H1 (cell line): ENCODE results near the gene ARHGAP42. TPM values are rescaled to one million over a fixed set of nuclear protein-coding genes. Genes with fewer than 3 reads are reported as not detected.

ENCODE experiments used
- CTCF ChIA-PET: fragments of 300-600 bp; sonication (Branson Sonifier 250); formaldehyde crosslinking; loops from one replicate; lab custom pipeline; 2021; ENCODE audit not compliant: partially characterized antibody; lab: Charles Lee
- POLR2A ChIA-PET: fragments of 300-600 bp; sonication (Branson Sonifier 250); formaldehyde crosslinking; loops from one replicate; lab custom pipeline; 2021; ENCODE audit warnings: inconsistent platforms; ENCODE audit not compliant: partially characterized antibody; lab: Charles Lee
- DNase-seq, 2 experiments: peaks; one replicate each; pipeline versions ENCODE4 v3.0.0 to v3.0.0-alpha.2; 2010 to 2022; ENCODE audit warnings: low spot score in 2 of 2, low read depth in 1 of 2, mixed read lengths in 1 of 2
- FAIRE-seq: peaks from 2 replicates; lab custom pipeline; 2011; peaks lifted over from hg19 to GRCh38; lab: Jason Lieb, UNC
- H2AFZ ChIP-seq: 2 replicates; pipeline ENCODE4 v1.8.1; 2012; ENCODE audit warnings: low read length, inconsistent platforms
- H2AK5ac ChIP-seq: 2 replicates; pipeline ENCODE4 v1.6.1; 2013; ENCODE audit warnings: low read depth, low read length
- H2BK120ac ChIP-seq: replicated peaks from 2 replicates; pipeline ENCODE3; 2013; ENCODE audit warnings: low read depth, low read length, inconsistent platforms
- H2BK12ac ChIP-seq: 2 replicates; pipeline ENCODE4 v1.6.1; 2013; ENCODE audit warnings: low read depth, low read length
- H2BK15ac ChIP-seq: 2 replicates; pipeline ENCODE4 v1.6.1; 2013; ENCODE audit warnings: low read length
- H2BK20ac ChIP-seq: 2 replicates; pipeline ENCODE4 v1.6.1; 2013; ENCODE audit warnings: low read length
- H2BK5ac ChIP-seq: 2 replicates; pipeline ENCODE4 v1.6.1; 2013; ENCODE audit warnings: low read depth, low read length
- H3K14ac ChIP-seq: 2 replicates; pipeline ENCODE4 v1.6.1; 2013; ENCODE audit warnings: inconsistent platforms; ENCODE audit not compliant: insufficient read length
- H3K18ac ChIP-seq: 2 replicates; pipeline ENCODE4 v1.6.1; 2013; ENCODE audit warnings: low read length; ENCODE audit errors: extremely low read depth
- H3K23ac ChIP-seq: 2 replicates; pipeline ENCODE4 v1.6.1; 2013; ENCODE audit warnings: inconsistent platforms; ENCODE audit not compliant: insufficient read length
- H3K23me2 ChIP-seq: 2 replicates; pipeline ENCODE4 v1.6.1; 2013; ENCODE audit warnings: low read depth, low read length
- H3K27ac ChIP-seq: 2 replicates; pipeline ENCODE4 v1.6.1; 2011; ENCODE audit warnings: low read depth, low read length, inconsistent platforms
- H3K27me3 ChIP-seq, 4 experiments: replicated peaks in 1 of 4; 1 replicate in 1 of 4; 2 replicates in 3 of 4; pipeline versions ENCODE4 v1.6.1 to v1.8.1; 2011 to 2013; ENCODE audit warnings: low read length in 3 of 4, mild to moderate bottlenecking in 3 of 4, inconsistent platforms in 2 of 4, mixed read lengths in 2 of 4, moderate library complexity in 1 of 4; ENCODE audit not compliant: control insufficient read depth in 3 of 4, insufficient read depth in 3 of 4; ENCODE audit errors: extremely low read depth in 1 of 4
- H3K36me3 ChIP-seq, 4 experiments: 2 replicates each; pipeline versions ENCODE4 v1.6.1 to v1.8.1; 2011 to 2013; ENCODE audit warnings: mild to moderate bottlenecking in 4 of 4, low read length in 3 of 4, moderate library complexity in 2 of 4, control low read depth in 1 of 4, inconsistent platforms in 1 of 4; ENCODE audit not compliant: insufficient read depth in 4 of 4, control insufficient read depth in 2 of 4
- H3K4ac ChIP-seq: replicated peaks from 2 replicates; pipeline ENCODE3; 2013; ENCODE audit warnings: low read length, low read depth, mixed read lengths, inconsistent platforms; ENCODE audit not compliant: insufficient read length
- H3K4me1 ChIP-seq, 4 experiments: replicated peaks in 1 of 4; 1 replicate in 1 of 4; 2 replicates in 3 of 4; pipeline versions ENCODE4 v1.6.1 to v1.8.1; 2011 to 2013; ENCODE audit warnings: low read length in 3 of 4, inconsistent platforms in 2 of 4, mixed read lengths in 1 of 4; ENCODE audit not compliant: insufficient read depth in 4 of 4, control insufficient read depth in 3 of 4
- H3K4me2 ChIP-seq, 2 experiments: 2 replicates each; pipeline versions ENCODE4 v1.6.1 to v1.8.1; 2011 to 2013; ENCODE audit warnings: low read depth in 2 of 2, low read length in 2 of 2, control low read depth in 1 of 2, inconsistent platforms in 1 of 2, mild to moderate bottlenecking in 1 of 2; ENCODE audit not compliant: insufficient read depth in 1 of 2
- H3K4me3 ChIP-seq, 4 experiments: fragments of 200-600, 300-600 bp in 1 of 4; sonication (generic), shearing (Covaris generic), sonication (Bioruptor Twin) in 1 of 4; 2 replicates each; pipeline versions ENCODE4 v1.5.1 to v1.8.1; 2011 to 2016; ENCODE audit warnings: low read length in 4 of 4, low read depth in 3 of 4, control low read depth in 2 of 4, inconsistent platforms in 2 of 4, mild to moderate bottlenecking in 2 of 4, mixed read lengths in 1 of 4, moderate library complexity in 1 of 4; ENCODE audit not compliant: insufficient read depth in 2 of 4; ENCODE audit errors: extremely low read depth in 1 of 4
- H3K56ac ChIP-seq: replicated peaks from 2 replicates; pipeline ENCODE3; 2013; ENCODE audit warnings: low read depth, mild to moderate bottlenecking, mixed read lengths, low read length, inconsistent platforms; ENCODE audit not compliant: insufficient read length
- H3K79me1 ChIP-seq: 2 replicates; pipeline ENCODE4 v1.6.1; 2013; ENCODE audit warnings: low read depth, low read length, control low read depth
- H3K79me2 ChIP-seq, 2 experiments: 2 replicates each; pipeline versions ENCODE4 v1.6.1 to v1.8.1; 2012 to 2013; ENCODE audit warnings: low read length in 2 of 2, mild to moderate bottlenecking in 2 of 2, inconsistent platforms in 1 of 2; ENCODE audit not compliant: insufficient read depth in 2 of 2, control insufficient read depth in 1 of 2
- H3K9ac ChIP-seq, 4 experiments: replicated peaks in 1 of 4; 1 replicate in 1 of 4; 2 replicates in 3 of 4; pipeline versions ENCODE4 v1.6.1 to v1.8.1; 2011 to 2013; ENCODE audit warnings: low read depth in 3 of 4, low read length in 3 of 4, control low read depth in 2 of 4, mild to moderate bottlenecking in 2 of 4, moderate library complexity in 2 of 4, inconsistent platforms in 1 of 4; ENCODE audit errors: extremely low read depth in 1 of 4
- H3K9me3 ChIP-seq, 2 experiments: 2 replicates each; pipeline versions ENCODE4 v1.6.1 to v1.8.1; 2012 to 2013; ENCODE audit warnings: mild to moderate bottlenecking in 2 of 2, moderate library complexity in 2 of 2, control low read depth in 1 of 2, inconsistent platforms in 1 of 2, low read depth in 1 of 2, low read length in 1 of 2, mixed read lengths in 1 of 2; ENCODE audit not compliant: insufficient read depth in 2 of 2
- H4K20me1 ChIP-seq, 2 experiments: replicated peaks in 1 of 2; 2 replicates each; pipeline versions ENCODE3 to v1.8.1; 2011 to 2013; ENCODE audit warnings: inconsistent platforms in 2 of 2, low read length in 2 of 2, mild to moderate bottlenecking in 1 of 2; ENCODE audit not compliant: insufficient read depth in 2 of 2, control insufficient read depth in 1 of 2
- H4K5ac ChIP-seq: 2 replicates; pipeline ENCODE4 v1.6.1; 2013; ENCODE audit warnings: low read length, low read depth, mixed read lengths, inconsistent platforms; ENCODE audit not compliant: insufficient read length
- H4K8ac ChIP-seq: 2 replicates; pipeline ENCODE4 v1.8.0; 2013; ENCODE audit warnings: mild to moderate bottlenecking, moderate library complexity, low read length, inconsistent platforms; ENCODE audit not compliant: insufficient read depth; ENCODE audit errors: extremely low read depth
- H4K91ac ChIP-seq: replicated peaks from 2 replicates; pipeline ENCODE3; 2013; ENCODE audit warnings: low read length, mixed read lengths, inconsistent platforms; ENCODE audit not compliant: insufficient read length
- HDAC6 ChIP-seq: IDR thresholded peaks from one replicate; pipeline ENCODE4 v1.7.1; 2012; ENCODE audit warnings: low read depth, mild to moderate bottlenecking, inconsistent platforms, low read length, moderate library complexity
- JUND ChIP-seq: IDR thresholded peaks from 2 replicates; pipeline ENCODE4 v1.6.1; 2011; ENCODE audit warnings: mild to moderate bottlenecking, improper control_type of control experiment, low read length
- KDM1A ChIP-seq: fragments of 200-600, 300-600 bp; sonication (generic); IDR thresholded peaks from 2 replicates; pipeline ENCODE4 v1.7.1; 2016; ENCODE audit warnings: mild to moderate bottlenecking, low read length, borderline replicate concordance
- KDM5A ChIP-seq: fragments of 200-600 bp; IDR thresholded peaks from 2 replicates; pipeline ENCODE4 v1.7.1; 2012; ENCODE audit warnings: mild to moderate bottlenecking, low read length, inconsistent platforms, mixed read lengths
- MAX ChIP-seq: IDR thresholded peaks from 2 replicates; pipeline ENCODE4 v1.6.1; 2012; ENCODE audit warnings: inconsistent platforms
- NRF1 ChIP-seq: IDR thresholded peaks from 2 replicates; pipeline ENCODE4 v1.6.1; 2011; ENCODE audit warnings: mild to moderate bottlenecking, low read depth, low read length, improper control_type of control experiment
- SIX5 ChIP-seq: IDR thresholded peaks from 2 replicates; pipeline ENCODE4 v1.6.1; 2011; ENCODE audit warnings: mild to moderate bottlenecking, low read depth, low read length
- SRF ChIP-seq: IDR thresholded peaks from 2 replicates; pipeline ENCODE4 v1.6.1; 2011; ENCODE audit warnings: mild to moderate bottlenecking, low read depth, low read length, moderate library complexity
- WGBS, 2 experiments: shearing (Covaris generic) in 1 of 2; methylation state at CpG; one replicate each; pipeline versions ENCODE4 v1.1.6 to v1.1.7; 2013 to 2015; ENCODE audit warnings: low lambda C conversion rate in 2 of 2, mixed read lengths in 2 of 2, inconsistent platforms in 1 of 2, low coverage in 1 of 2, missing lambda C conversion rate in 1 of 2; ENCODE audit not compliant: insufficient replicate concordance in 2 of 2, insufficient coverage in 1 of 2, insufficient read length in 1 of 2; ENCODE audit errors: extremely low coverage in 1 of 2, missing lambda C conversion rate in 1 of 2; 5-methylcytosine and 5-hydroxymethylcytosine counted together
- polyA plus RNA-seq, 7 experiments: library from polyadenylated mRNA; depleted of rRNA in 3 of 7; stranded (reverse) in 5 of 7; unstranded in 2 of 7; fragments of >200 nt in 5 of 7; fragments of 200-250 nt in 2 of 7; gene quantifications; 1 replicate in 5 of 7; 2 replicates in 1 of 7; 4 replicates in 1 of 7; pipeline versions ENCODE4 v1.2.1 to v1.2.3, GENCODE V29; 2011 to 2013; ENCODE audit warnings: missing spikeins in 2 of 7, mixed read lengths in 2 of 7
- total RNA-seq: library from RNA; stranded (reverse); fragmentation: NEBNext Ultra II Directional; extraction: Animal tissue kit (Norgen Biotek cat#: 25700); gene quantifications from 2 replicates; pipeline ENCODE4 v1.2.1, GENCODE V29; 2021
- TF ChIP-seq, protein P1 (sequence below), 3 experiments: IDR thresholded peaks; 1 replicate in 2 of 3; 2 replicates in 1 of 3; pipeline versions ENCODE4 v1.5.1 to v1.6.1; 2011; ENCODE audit warnings: low read length in 3 of 3, mild to moderate bottlenecking in 3 of 3, inconsistent platforms in 2 of 3, low read depth in 1 of 3, moderate library complexity in 1 of 3; ENCODE audit not compliant: insufficient read depth in 1 of 3; ENCODE audit errors: control extremely low read depth in 1 of 3

Gene ARHGAP42
- total and polyA plus RNA-seq, 2 of the 8 experiments (the other 6 are each of a cell fraction or from before 2014, with no cell fraction given), result 22.2 to 33.5 TPM

DNA sequence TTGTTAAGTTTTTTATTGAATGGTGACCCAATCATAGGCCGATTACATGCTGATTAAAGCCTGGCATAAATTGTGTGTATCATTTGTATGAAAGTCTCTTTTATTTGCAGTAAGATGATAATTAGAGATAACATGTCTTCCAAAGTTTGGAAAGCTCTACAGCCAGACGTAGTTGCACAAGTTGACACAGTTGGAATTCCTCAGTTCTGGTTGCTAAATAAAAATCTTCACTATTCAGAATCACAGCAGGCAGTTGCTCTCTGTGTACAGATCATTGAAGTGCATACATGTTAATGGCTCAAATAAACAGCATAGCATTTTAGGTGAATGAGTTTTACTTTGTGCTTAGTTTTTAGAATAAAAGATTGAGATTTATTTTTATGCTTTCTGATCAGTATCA, 69.5 kb downstream of the ARHGAP42 start:
- ChIA-PET CTCF (interaction anchor here (2.1 kb wide), 1 partner anchor 98 kb away, joined by 4 read pairs; no protein-coding TSS in a partner anchor), POLR2A (no interaction called here)
- DNase-seq, result no peak
- no peaks in the 10 kb centered on the region for H3K36me3 ChIP-seq
- no peak overlapping the region for H4K5ac ChIP-seq
- no peak overlapping the region for H3K4me2 ChIP-seq
- H3K14ac ChIP-seq, result no peak overlapping the region
- no peak overlapping the region for H3K23ac ChIP-seq
- no peaks in the 10 kb centered on the region for H3K9me3 ChIP-seq
- no peaks in the 10 kb centered on the region for H3K23me2 ChIP-seq
- H3K27ac ChIP-seq, result no peak overlapping the region
- H2BK5ac ChIP-seq, result no peak overlapping the region
- no peak for FAIRE-seq
- no peak overlapping the region for H2AK5ac ChIP-seq
- no peak overlapping the region for H2BK12ac ChIP-seq
- H2BK20ac ChIP-seq, result no peak overlapping the region
- H4K91ac ChIP-seq, result no peak overlapping the region
- H3K79me2 ChIP-seq, result peaks cover 3 to 68% of the 10 kb centered on the region in 2 experiments; a peak in 2 of 4 replicates
- H3K4me3 ChIP-seq, result no peak overlapping the region
- peaks cover 8 to 23% (median 18%) of the 10 kb centered on the region in 4 experiments; a peak in 6 of 7 replicates for H3K4me1 ChIP-seq
- no peaks in the 10 kb centered on the region for H4K20me1 ChIP-seq
- no peak overlapping the region for H2BK15ac ChIP-seq
- no peak overlapping the region for H3K9ac ChIP-seq
- WGBS, 2 experiments, result 91% methylated on average over 2 of the region's 2 CpGs; no CpG with 5 or more reads in 1 of the 2 experiments
- no peak overlapping the region for H3K56ac ChIP-seq
- H2AFZ ChIP-seq, result no peak overlapping the region
- no peak overlapping the region for H2BK120ac ChIP-seq
- no peak overlapping the region for H3K4ac ChIP-seq
- no peak for TF ChIP-seq KDM5A
- TF ChIP-seq NRF1, result no peak
- TF ChIP-seq MAX, result no peak
- no peak for TF ChIP-seq JUND
- TF ChIP-seq HDAC6, result no peak
- no peak for TF ChIP-seq KDM1A
- TF ChIP-seq, protein P1, sequence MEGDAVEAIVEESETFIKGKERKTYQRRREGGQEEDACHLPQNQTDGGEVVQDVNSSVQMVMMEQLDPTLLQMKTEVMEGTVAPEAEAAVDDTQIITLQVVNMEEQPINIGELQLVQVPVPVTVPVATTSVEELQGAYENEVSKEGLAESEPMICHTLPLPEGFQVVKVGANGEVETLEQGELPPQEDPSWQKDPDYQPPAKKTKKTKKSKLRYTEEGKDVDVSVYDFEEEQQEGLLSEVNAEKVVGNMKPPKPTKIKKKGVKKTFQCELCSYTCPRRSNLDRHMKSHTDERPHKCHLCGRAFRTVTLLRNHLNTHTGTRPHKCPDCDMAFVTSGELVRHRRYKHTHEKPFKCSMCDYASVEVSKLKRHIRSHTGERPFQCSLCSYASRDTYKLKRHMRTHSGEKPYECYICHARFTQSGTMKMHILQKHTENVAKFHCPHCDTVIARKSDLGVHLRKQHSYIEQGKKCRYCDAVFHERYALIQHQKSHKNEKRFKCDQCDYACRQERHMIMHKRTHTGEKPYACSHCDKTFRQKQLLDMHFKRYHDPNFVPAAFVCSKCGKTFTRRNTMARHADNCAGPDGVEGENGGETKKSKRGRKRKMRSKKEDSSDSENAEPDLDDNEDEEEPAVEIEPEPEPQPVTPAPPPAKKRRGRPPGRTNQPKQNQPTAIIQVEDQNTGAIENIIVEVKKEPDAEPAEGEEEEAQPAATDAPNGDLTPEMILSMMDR (IDR thresholded peaks at IDR 0.05; ENCODE audit: control extremely low read depth in 1 of 3, insufficient read depth in 1 of 3, low read depth in 1 of 3, low read length in 3 of 3), result no peak
- TF ChIP-seq SRF, result no peak
- TF ChIP-seq SIX5, result no peak
- H3K27me3 ChIP-seq, result no peaks in the 10 kb centered on the region
- H4K8ac ChIP-seq, result no peak overlapping the region
- no peak overlapping the region for H3K18ac ChIP-seq
- H3K79me1 ChIP-seq, result peaks cover 6% of the 10 kb centered on the region
